Fibroblast of lung (primary cell): Measurements from ENCODE around the gene PPP2R1B. TPM values are rescaled to one million over a fixed set of nuclear protein-coding genes. Genes with fewer than 3 reads are reported as not detected.

Source experiments
- DNase-seq, 2 donors: peaks; one replicate each; pipeline versions ENCODE4 v3.0.0 to v3.0.0-alpha.2; 2010; ENCODE audit warnings: low read depth in 2 of 2
- H2AFZ ChIP-seq: 2 replicates; pipeline ENCODE4 v1.5.1; 2012; ENCODE audit warnings: low read length, control low read depth, inconsistent platforms
- H3K27ac ChIP-seq: 2 replicates; pipeline ENCODE4 v1.5.1; 2011; ENCODE audit warnings: low read length, control low read depth; ENCODE audit not compliant: insufficient read depth
- H3K27me3 ChIP-seq: 2 replicates; pipeline ENCODE4 v1.5.1; 2011; ENCODE audit warnings: mild to moderate bottlenecking, low read length; ENCODE audit not compliant: control insufficient read depth, insufficient read depth
- H3K36me3 ChIP-seq: 2 replicates; pipeline ENCODE4 v1.5.1; 2011; ENCODE audit warnings: low read length; ENCODE audit not compliant: control insufficient read depth, insufficient read depth
- H3K4me1 ChIP-seq: 2 replicates; pipeline ENCODE4 v1.5.1; 2011; ENCODE audit warnings: low read length; ENCODE audit not compliant: control insufficient read depth, insufficient read depth; ENCODE audit errors: extremely low read depth
- H3K4me2 ChIP-seq: 2 replicates; pipeline ENCODE4 v1.5.1; 2011; ENCODE audit warnings: low read length, control low read depth; ENCODE audit not compliant: insufficient read depth; ENCODE audit errors: extremely low read depth
- H3K4me3 ChIP-seq, 4 experiments: fragments of 200-600 bp in 1 of 4; sonication (generic) in 1 of 4; replicated peaks in 1 of 4; 2 replicates each; pipeline ENCODE4 v1.5.1; 2011 to 2016; ENCODE audit warnings: low read length in 4 of 4, low read depth in 3 of 4, mild to moderate bottlenecking in 3 of 4, control low read depth in 2 of 4, inconsistent platforms in 1 of 4, mixed read lengths in 1 of 4; ENCODE audit not compliant: insufficient read depth in 1 of 4; ENCODE audit errors: control extremely low read depth in 1 of 4
- H3K79me2 ChIP-seq: 2 replicates; pipeline ENCODE4 v1.5.1; 2012; ENCODE audit warnings: mild to moderate bottlenecking, low read length, inconsistent platforms; ENCODE audit not compliant: control insufficient read depth, insufficient read depth
- H3K9ac ChIP-seq: 2 replicates; pipeline ENCODE4 v1.5.1; 2011; ENCODE audit warnings: mild to moderate bottlenecking, low read length, control low read depth; ENCODE audit not compliant: insufficient read depth
- H3K9me3 ChIP-seq: 2 replicates; pipeline ENCODE4 v1.5.1; 2012; ENCODE audit warnings: low read depth, low read length; ENCODE audit not compliant: control insufficient read depth, insufficient read depth
- H4K20me1 ChIP-seq: 2 replicates; pipeline ENCODE4 v1.5.1; 2011; ENCODE audit warnings: low read length; ENCODE audit not compliant: control insufficient read depth, insufficient read depth; ENCODE audit errors: extremely low read depth
- EZH2 ChIP-seq: IDR thresholded peaks from 2 replicates; pipeline ENCODE4 v1.5.1; 2012; ENCODE audit warnings: low read length, control low read depth, mild to moderate bottlenecking; ENCODE audit errors: missing control alignments
- polyA plus RNA-seq, 2 donors: library from polyadenylated mRNA; depleted of rRNA in 1 of 2; stranded (reverse) in 1 of 2; unstranded in 1 of 2; fragments of >200 nt; gene quantifications; 2 replicates each; pipeline ENCODE4 v1.2.1, GENCODE V29; 2011 to 2012; ENCODE audit warnings: missing spikeins in 1 of 2
- total RNA-seq: library from RNA; depleted of rRNA; stranded (reverse); fragments of >200 nt; gene quantifications from 2 replicates; pipeline ENCODE4 v1.2.1, GENCODE V29; 2014
- TF ChIP-seq, protein P1 (sequence below), 2 donors: IDR thresholded peaks in 1 of 2; conservative IDR thresholded peaks in 1 of 2; 1 replicate in 1 of 2; 2 replicates in 1 of 2; pipeline ENCODE4 v1.5.1; 2011 to 2012; ENCODE audit warnings: low read length in 2 of 2, control low read depth in 1 of 2, inconsistent platforms in 1 of 2, low read depth in 1 of 2, mild to moderate bottlenecking in 1 of 2

Gene PPP2R1B
- total and polyA plus RNA-seq, 2 donors (not counting 1 experiment from before 2014, with no cell fraction given) = 40.3 to 43.1 TPM

DNA sequence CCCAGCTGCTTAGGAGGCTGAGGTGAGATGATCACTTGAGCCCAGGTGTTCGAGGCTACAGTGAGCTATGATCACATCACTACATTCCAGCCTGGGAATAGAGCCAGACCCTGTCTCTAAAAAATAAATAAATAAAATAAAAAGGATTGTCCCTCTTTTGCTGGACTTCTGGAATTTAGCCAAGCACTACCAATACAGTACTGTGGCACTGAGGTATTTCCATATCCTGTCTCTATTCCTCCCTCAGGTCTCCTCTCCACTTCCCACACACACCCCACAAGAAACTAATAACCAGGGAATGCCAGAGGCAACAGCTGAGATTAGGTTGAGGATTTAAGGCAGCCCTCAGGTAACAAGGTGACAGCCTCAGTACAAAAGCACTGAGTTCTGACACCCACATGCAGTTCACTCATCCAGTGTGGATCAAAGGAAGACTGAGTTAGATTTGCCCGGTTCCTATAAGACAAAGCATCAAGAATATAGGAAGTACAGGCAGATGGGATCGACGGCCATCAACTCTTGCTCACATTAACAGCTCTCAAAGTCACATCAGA lies 4.5 kb upstream of the PPP2R1B start:
- Histone ChIP-seq H3K4me3 (no peak overlapping the region), H3K36me3 (no peaks in the 10 kb centered on the region), H3K4me1 (peaks cover 3% of the 10 kb centered on the region), H2AFZ (no peak overlapping the region), H3K9me3 (no peaks in the 10 kb centered on the region), H3K79me2 (peaks cover 5% of the 10 kb centered on the region), H3K9ac (no peak overlapping the region), H3K27ac (no peak overlapping the region), H4K20me1 (no peaks in the 10 kb centered on the region), H3K4me2 (no peak overlapping the region), H3K27me3 (no peaks in the 10 kb centered on the region)
- DNase-seq = no peak
- no peak for TF ChIP-seq EZH2
- TF ChIP-seq, protein P1, sequence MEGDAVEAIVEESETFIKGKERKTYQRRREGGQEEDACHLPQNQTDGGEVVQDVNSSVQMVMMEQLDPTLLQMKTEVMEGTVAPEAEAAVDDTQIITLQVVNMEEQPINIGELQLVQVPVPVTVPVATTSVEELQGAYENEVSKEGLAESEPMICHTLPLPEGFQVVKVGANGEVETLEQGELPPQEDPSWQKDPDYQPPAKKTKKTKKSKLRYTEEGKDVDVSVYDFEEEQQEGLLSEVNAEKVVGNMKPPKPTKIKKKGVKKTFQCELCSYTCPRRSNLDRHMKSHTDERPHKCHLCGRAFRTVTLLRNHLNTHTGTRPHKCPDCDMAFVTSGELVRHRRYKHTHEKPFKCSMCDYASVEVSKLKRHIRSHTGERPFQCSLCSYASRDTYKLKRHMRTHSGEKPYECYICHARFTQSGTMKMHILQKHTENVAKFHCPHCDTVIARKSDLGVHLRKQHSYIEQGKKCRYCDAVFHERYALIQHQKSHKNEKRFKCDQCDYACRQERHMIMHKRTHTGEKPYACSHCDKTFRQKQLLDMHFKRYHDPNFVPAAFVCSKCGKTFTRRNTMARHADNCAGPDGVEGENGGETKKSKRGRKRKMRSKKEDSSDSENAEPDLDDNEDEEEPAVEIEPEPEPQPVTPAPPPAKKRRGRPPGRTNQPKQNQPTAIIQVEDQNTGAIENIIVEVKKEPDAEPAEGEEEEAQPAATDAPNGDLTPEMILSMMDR (conservative IDR thresholded peaks at IDR 0.05 in 1 of 2, IDR thresholded peaks at IDR 0.05 in 1 of 2; ENCODE audit: low read depth in 1 of 2, low read length in 2 of 2) = no peak

DNA sequence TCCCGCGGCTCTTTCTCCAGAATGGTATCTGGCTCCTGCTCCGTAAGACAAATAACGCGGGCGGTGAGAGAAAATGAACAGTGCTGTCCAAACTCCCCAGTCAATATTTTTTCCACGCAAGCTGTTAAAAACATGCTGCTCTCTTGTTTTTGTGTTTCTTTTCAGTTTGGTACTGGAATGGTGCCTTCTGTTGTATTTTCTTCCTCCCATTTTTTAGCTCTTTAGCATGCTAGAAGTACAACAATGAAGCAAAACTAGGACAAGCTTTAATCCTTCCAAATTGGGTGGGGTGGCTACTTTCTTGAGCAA lies 599 bp upstream of the PPP2R1B start:
- TF ChIP-seq EZH2 = no peak
- TF ChIP-seq, protein P1 (conservative IDR thresholded peaks at IDR 0.05 in 1 of 2, IDR thresholded peaks at IDR 0.05 in 1 of 2; ENCODE audit: low read depth in 1 of 2, low read length in 2 of 2) = no peak

DNA sequence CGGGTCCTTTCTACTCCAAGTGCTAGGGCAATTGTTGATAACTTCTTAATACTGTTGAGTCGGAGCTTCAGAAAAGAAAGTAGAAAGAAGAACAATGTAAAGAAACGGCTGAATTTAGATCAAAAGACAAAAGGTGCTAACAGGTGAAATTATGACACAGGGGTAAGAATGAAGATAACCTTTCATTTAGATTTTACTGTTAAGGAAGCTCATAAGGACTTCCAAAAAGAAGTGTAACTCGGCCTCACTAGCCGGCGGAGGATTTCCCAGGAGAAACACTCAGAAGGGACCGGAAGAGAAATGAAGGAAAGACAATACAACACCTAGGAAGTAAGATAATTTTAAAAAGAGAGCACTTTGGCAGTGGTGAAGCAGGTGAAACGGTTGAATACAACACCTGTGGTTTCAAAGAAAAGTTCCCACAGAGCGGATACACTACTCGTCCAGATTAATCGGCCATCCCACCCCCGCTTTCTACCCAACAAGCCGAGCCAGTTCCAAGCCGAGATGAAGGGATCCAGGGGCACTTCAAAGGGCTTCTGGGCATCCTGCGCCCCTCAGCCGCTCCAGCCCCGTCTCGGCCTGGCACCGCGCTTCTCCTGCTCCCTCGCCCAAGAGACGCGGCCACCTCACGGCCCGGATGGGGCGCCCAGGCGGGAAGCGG lies 737 bp downstream of the PPP2R1B start:
- Histone ChIP-seq H3K4me1 (peaks cover 5% of the 10 kb centered on the region), H3K79me2 (peaks cover 36% of the 10 kb centered on the region)
- peak; percentile 4 to 12 for DNase-seq

More for the DNA sequence above, 599 bp upstream of the PPP2R1B start:
- Histone ChIP-seq H3K9me3 (no peaks in the 10 kb centered on the region), H2AFZ (peak overlapping the region; percentile 95), H3K79me2 (peaks cover 33% of the 10 kb centered on the region), H3K9ac (peak overlapping the region; percentile 59), H3K36me3 (peaks cover 3% of the 10 kb centered on the region), H3K4me3 (peak overlapping the region; percentile 88 to 94 (median 90)), H3K27ac (peak overlapping the region; percentile 89), H3K27me3 (no peaks in the 10 kb centered on the region), H3K4me1 (peaks cover 5% of the 10 kb centered on the region), H4K20me1 (no peaks in the 10 kb centered on the region), H3K4me2 (peak overlapping the region; percentile 99)
- DNase-seq = no peak

More for the DNA sequence above, 737 bp downstream of the PPP2R1B start:
- no peaks in the 10 kb centered on the region for H3K9me3 ChIP-seq
- H3K4me2 ChIP-seq = peak overlapping the region; percentile 77
- no peak for TF ChIP-seq EZH2
- TF ChIP-seq, protein P1 (conservative IDR thresholded peaks at IDR 0.05 in 1 of 2, IDR thresholded peaks at IDR 0.05 in 1 of 2; ENCODE audit: low read depth in 1 of 2, low read length in 2 of 2) = no peak
- peak overlapping the region; percentile 90 for H3K9ac ChIP-seq
- peak overlapping the region; percentile 88 to 94 (median 90) for H3K4me3 ChIP-seq
- no peaks in the 10 kb centered on the region for H3K27me3 ChIP-seq
- H3K36me3 ChIP-seq = peaks cover 6% of the 10 kb centered on the region
- peak overlapping the region; percentile 91 for H2AFZ ChIP-seq
- H4K20me1 ChIP-seq = no peaks in the 10 kb centered on the region
- peak overlapping the region; percentile 89 for H3K27ac ChIP-seq
